GM12873 (cell line): ENCODE measurements around the gene CBX1.

Experiments
- TF ChIP-seq, protein P1 (sequence below): IDR thresholded peaks from 2 replicates; pipeline ENCODE4 v1.5.1; 2012; ENCODE audit warnings: low read depth, mild to moderate bottlenecking, moderate library complexity, low read length, control low read depth; ENCODE audit not compliant: insufficient read depth; ENCODE audit errors: missing control alignments

Gene CBX1

DNA sequence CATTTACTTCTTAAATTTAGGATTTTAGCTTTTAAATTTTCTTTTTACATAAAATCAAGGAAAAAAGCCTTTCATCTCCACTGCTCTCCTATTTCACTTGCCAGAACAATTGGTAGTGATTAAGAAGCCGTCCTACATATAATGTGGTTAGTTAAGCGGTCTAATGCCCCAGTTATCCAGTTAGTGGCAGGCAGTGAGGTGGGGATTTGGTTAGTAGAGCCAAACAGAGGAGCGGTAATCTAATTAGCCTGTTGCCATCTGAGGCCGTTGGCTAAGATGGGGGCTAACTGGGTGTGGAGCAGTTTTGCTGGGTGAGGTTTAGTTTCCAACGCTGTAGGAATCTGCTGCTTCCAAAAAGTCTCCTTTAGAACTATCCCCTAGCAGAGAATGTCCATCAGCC lies 28.7 kb upstream of the CBX1 start:
- TF ChIP-seq, protein P1, sequence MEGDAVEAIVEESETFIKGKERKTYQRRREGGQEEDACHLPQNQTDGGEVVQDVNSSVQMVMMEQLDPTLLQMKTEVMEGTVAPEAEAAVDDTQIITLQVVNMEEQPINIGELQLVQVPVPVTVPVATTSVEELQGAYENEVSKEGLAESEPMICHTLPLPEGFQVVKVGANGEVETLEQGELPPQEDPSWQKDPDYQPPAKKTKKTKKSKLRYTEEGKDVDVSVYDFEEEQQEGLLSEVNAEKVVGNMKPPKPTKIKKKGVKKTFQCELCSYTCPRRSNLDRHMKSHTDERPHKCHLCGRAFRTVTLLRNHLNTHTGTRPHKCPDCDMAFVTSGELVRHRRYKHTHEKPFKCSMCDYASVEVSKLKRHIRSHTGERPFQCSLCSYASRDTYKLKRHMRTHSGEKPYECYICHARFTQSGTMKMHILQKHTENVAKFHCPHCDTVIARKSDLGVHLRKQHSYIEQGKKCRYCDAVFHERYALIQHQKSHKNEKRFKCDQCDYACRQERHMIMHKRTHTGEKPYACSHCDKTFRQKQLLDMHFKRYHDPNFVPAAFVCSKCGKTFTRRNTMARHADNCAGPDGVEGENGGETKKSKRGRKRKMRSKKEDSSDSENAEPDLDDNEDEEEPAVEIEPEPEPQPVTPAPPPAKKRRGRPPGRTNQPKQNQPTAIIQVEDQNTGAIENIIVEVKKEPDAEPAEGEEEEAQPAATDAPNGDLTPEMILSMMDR: no peak

GRCh38 chr17:48128400-48128799 lies 27.1 kb upstream of the CBX1 start:
- TF ChIP-seq, protein P1: no peak

- TF ChIP-seq, protein P1: no peak
Measured at GRCh38 chr17:48127371-48128051, 26.2 kb upstream of the CBX1 start.

DNA sequence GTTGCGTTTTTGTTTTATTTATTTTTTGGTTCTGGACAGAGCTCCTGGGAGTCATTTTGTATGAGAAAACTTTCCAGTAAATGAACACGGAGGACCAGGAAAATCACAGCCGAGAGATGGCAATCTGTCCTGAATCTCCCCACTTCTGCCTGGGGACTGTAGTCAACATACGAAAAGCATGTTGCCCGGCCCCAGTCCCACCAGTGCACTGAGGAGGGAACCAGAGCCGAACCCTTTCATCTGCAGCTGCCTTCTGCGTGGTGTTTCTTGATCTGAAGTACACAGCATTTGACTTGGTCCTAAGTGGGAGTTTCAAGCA lies 25.2 kb upstream of the CBX1 start:
- TF ChIP-seq, protein P1: no peak

DNA sequence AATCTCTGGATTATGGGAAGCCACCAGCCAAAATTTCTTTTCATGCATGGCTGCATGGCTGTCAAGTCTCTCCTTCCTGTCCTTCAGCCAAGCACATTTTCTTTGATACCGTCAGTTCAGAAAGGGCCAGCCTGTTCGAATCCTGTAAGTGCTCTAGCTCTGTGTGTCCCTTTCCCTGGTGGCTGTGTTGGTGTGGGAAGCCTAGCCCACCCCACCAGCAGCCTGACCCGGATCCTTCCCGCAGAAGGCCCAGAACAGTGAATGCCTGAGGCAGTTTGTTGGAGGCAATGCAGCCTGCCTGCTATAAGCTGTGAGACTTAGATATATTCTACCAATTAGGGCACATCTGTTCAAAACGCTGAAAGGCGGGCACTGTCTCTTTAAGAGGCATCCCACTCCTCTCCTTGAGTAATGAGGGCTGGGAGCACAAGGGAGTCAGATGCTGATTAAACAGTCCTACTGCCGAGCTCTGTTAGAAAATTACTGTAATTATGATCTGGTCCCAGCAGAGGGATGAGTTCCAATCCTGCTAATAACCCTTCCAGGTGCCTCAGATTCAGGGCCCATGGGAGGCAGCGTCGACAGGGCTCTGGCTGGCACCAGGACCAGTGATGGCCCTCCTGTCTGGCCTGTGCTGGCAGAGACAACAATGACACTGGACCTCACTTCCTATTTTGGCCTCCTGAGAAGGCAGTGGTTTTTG lies 24.7 kb upstream of the CBX1 start:
- TF ChIP-seq, protein P1: no peak

- TF ChIP-seq, protein P1: no peak
Measured at GRCh38 chr17:48123776-48124388, 22.6 kb upstream of the CBX1 start.

GRCh38 chr17:48123111-48123510 lies 21.8 kb upstream of the CBX1 start:
- TF ChIP-seq, protein P1: no peak
